Liver (tissue), 3 donors: ENCODE data around the gene GARNL3.

ENCODE experiments used
- JUND ChIP-seq, 2 donors: IDR thresholded peaks; 2 replicates each; pipeline ENCODE4 v1.6.1; 2016; ENCODE audit warnings: antibody characterized with exemption in 2 of 2
- RAD21 ChIP-seq, 2 donors: IDR thresholded peaks; 2 replicates each; pipeline ENCODE4 v1.6.1; 2016; ENCODE audit warnings: antibody characterized with exemption in 2 of 2, mild to moderate bottlenecking in 2 of 2
- TAF1 ChIP-seq: conservative IDR thresholded peaks from 2 replicates; pipeline ENCODE4 v1.6.1; 2016; ENCODE audit warnings: antibody characterized with exemption, mild to moderate bottlenecking
- TF ChIP-seq, protein P1 (sequence below): fragments of 150-350 bp; IDR thresholded peaks from 2 replicates; pipeline ENCODE4 v1.5.1; 2017; ENCODE audit warnings: improper control_type of control experiment, low read depth, low read length; ENCODE audit not compliant: missing input control
- donor health status: healthy.
- donor health status: healthy.

- TF ChIP-seq TAF1, result no peak
- no peak for TF ChIP-seq RAD21 (IDR thresholded peaks at IDR 0.05)
- TF ChIP-seq, protein P1, sequence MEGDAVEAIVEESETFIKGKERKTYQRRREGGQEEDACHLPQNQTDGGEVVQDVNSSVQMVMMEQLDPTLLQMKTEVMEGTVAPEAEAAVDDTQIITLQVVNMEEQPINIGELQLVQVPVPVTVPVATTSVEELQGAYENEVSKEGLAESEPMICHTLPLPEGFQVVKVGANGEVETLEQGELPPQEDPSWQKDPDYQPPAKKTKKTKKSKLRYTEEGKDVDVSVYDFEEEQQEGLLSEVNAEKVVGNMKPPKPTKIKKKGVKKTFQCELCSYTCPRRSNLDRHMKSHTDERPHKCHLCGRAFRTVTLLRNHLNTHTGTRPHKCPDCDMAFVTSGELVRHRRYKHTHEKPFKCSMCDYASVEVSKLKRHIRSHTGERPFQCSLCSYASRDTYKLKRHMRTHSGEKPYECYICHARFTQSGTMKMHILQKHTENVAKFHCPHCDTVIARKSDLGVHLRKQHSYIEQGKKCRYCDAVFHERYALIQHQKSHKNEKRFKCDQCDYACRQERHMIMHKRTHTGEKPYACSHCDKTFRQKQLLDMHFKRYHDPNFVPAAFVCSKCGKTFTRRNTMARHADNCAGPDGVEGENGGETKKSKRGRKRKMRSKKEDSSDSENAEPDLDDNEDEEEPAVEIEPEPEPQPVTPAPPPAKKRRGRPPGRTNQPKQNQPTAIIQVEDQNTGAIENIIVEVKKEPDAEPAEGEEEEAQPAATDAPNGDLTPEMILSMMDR, result no peak
- TF ChIP-seq JUND (IDR thresholded peaks at IDR 0.05), result no peak
Measured at GRCh38 chr9:127336086-127336485, 71.5 kb downstream of the GARNL3 start.
